ENCODE measurements around the gene VWF. TPM values are rescaled to one million over a fixed set of nuclear protein-coding genes. Genes with fewer than 3 reads are reported as not detected.

Gene VWF
- total RNA-seq, 6 donors from 2014 or later: 292 to 543 (median 360) TPM

DNA sequence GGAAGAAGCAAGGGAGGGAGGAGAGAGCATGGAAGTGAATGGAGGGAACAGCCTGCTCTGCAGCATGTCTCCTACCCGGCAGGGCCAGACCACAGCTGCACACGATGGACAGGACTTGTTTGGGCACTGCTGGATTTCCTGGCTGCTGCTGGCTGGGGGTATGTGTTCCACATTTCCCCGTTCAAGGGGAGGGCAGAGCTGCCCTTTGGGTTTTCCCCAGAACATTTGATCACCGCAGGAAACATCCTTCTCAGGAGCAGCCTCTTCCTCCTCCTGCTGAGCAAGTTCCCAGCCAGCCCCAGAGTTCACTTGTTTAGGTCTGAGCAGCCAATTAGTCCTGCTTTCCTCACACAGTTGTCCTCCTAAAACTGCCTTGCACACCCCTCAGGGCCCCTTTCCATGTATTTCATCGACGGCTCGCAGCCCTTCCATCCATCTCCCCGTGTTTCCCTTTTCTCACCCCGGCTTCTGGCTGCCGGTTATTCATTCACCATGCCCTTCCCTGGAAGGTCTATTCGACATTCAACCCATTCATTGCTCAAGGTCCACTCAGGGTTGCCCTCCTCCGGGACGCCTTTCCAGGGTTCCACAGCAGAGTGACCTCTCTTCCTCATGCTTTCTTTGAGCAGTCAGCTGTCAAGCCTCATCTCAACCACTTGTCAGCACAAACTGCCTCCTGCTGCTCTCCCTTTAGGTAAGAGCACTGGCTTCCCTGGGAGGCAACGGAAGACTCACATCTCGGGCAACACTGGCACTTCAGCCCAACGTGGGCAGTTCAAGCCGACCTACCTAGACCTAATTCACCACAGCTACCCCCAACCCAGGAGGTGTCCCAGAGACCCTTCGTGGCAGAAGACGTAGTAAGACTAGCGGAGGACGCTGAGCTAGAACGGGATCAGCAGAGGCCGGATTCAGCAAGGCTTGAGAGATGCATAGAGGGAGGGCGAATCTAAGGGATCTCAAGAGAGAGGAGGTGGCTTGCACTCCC is 159.3 kb downstream of the VWF start:
- DNase-seq (no peak), ATAC-seq (ENCODE audit: low FRiP score in 2 of 2) (peak; percentile 21 to 47)
- Histone ChIP-seq H3K4me1 (peaks cover 0 to 4% (median 0%) of the 10 kb centered on the region in 4 donors), H3K9me3 (no peaks in the 10 kb centered on the region), H3K27ac (no peak overlapping the region), H3K4me3 (no peak overlapping the region), H3K27me3 (no peaks in the 10 kb centered on the region), H3K36me3 (peaks cover 0 to 44% (median 4%) of the 10 kb centered on the region in 4 donors)
- WGBS, 2 donors: 71 to 72% methylated on average over 24 of the region's 24 CpGs
- TF ChIP-seq, protein P1, sequence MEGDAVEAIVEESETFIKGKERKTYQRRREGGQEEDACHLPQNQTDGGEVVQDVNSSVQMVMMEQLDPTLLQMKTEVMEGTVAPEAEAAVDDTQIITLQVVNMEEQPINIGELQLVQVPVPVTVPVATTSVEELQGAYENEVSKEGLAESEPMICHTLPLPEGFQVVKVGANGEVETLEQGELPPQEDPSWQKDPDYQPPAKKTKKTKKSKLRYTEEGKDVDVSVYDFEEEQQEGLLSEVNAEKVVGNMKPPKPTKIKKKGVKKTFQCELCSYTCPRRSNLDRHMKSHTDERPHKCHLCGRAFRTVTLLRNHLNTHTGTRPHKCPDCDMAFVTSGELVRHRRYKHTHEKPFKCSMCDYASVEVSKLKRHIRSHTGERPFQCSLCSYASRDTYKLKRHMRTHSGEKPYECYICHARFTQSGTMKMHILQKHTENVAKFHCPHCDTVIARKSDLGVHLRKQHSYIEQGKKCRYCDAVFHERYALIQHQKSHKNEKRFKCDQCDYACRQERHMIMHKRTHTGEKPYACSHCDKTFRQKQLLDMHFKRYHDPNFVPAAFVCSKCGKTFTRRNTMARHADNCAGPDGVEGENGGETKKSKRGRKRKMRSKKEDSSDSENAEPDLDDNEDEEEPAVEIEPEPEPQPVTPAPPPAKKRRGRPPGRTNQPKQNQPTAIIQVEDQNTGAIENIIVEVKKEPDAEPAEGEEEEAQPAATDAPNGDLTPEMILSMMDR (IDR thresholded peaks at IDR 0.05): no peak

DNA sequence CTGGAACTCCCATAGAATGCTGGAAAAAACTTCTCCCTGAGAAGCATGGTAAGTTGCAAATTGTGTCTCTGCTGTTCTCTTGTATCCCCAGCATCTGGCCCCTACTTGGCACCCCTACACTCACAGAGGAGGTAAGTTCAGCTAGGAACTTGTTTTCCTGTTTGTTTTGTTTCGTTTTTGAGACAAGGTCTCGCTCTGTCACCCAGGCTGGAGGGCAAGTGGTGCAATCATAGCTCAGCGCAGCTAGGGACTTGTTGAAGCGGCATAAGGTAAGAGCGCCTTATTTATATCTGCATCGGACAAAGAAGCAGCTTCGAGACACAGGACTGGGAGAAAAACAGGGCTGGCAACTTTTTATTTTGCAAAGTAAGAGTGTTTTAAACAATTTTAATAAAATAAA is 161.0 kb downstream of the VWF start:
- DNase-seq (no peak), ATAC-seq (ENCODE audit: low FRiP score in 2 of 2) (no peak)
- Histone ChIP-seq H3K9me3 (no peaks in the 10 kb centered on the region), H3K4me3 (no peak overlapping the region), H3K27ac (no peak overlapping the region), H3K27me3 (no peaks in the 10 kb centered on the region), H3K36me3 (peaks cover 0 to 31% (median 4%) of the 10 kb centered on the region in 4 donors), H3K4me1 (peaks cover 0 to 4% (median 0%) of the 10 kb centered on the region in 4 donors)
- TF ChIP-seq POLR2A (IDR thresholded peaks at IDR 0.05) (no peak), POLR2AphosphoS5 (IDR thresholded peaks at IDR 0.05) (no peak), EP300 (IDR thresholded peaks at IDR 0.05) (no peak)
- TF ChIP-seq, protein P1 (IDR thresholded peaks at IDR 0.05): no peak
- WGBS, 2 donors: 74 to 82% methylated on average over 7 of the region's 7 CpGs

- TF ChIP-seq EP300 (IDR thresholded peaks at IDR 0.05) (no peak), POLR2AphosphoS5 (IDR thresholded peaks at IDR 0.05) (no peak), POLR2A (IDR thresholded peaks at IDR 0.05) (no peak)
- TF ChIP-seq, protein P1 (IDR thresholded peaks at IDR 0.05): no peak
- no peak overlapping the region for H3K27ac ChIP-seq
- DNase-seq (no peak), ATAC-seq (ENCODE audit: low FRiP score in 2 of 2) (no peak)
- no peak overlapping the region for H3K4me3 ChIP-seq
- no peaks in the 10 kb centered on the region for H3K9me3 ChIP-seq
- H3K27me3 ChIP-seq: no peaks in the 10 kb centered on the region
- H3K36me3 ChIP-seq: peaks cover 0 to 16% (median 0%) of the 10 kb centered on the region in 4 donors
- 86 to 90% methylated on average over 4 of the region's 4 CpGs for WGBS, 2 donors
- H3K4me1 ChIP-seq: no peaks in the 10 kb centered on the region
Observed at GRCh38 chr12:5960783-5961182, 163.7 kb downstream of the VWF start.

GRCh38 chr12:5956987-5957386 is 167.5 kb downstream of the VWF start:
- WGBS, 2 donors: 93 to 96% methylated on average over 5 of the region's 5 CpGs
- TF ChIP-seq, protein P1 (IDR thresholded peaks at IDR 0.05): no peak
- TF ChIP-seq POLR2A (IDR thresholded peaks at IDR 0.05): no peak
- TF ChIP-seq EP300 (IDR thresholded peaks at IDR 0.05): no peak
- no peak for TF ChIP-seq POLR2AphosphoS5 (IDR thresholded peaks at IDR 0.05)
- no peak for ATAC-seq (ENCODE audit: low FRiP score in 2 of 2)

More at GRCh38 chr12:5956987-5957386, 167.5 kb downstream of the VWF start:
- DNase-seq: no peak
- Histone ChIP-seq H3K4me1 (no peaks in the 10 kb centered on the region), H3K4me3 (no peak overlapping the region), H3K9me3 (no peaks in the 10 kb centered on the region), H3K36me3 (peaks cover 0 to 29% (median under 1%) of the 10 kb centered on the region in 4 donors), H3K27me3 (no peaks in the 10 kb centered on the region), H3K27ac (no peak overlapping the region)

All from upper lobe of left lung (tissue), 6 donors.